SKM-1 treated with dmso at 0.1 percent for 144 hours (cell line): ENCODE results near the gene IMMP2L.
A peak's percentile ranks its signal among the peaks of the same experiment; 100 is the strongest.
"Not testable (repeated sequence)": the region's sequence is repeated elsewhere in the genome, so short reads cannot be mapped to it uniquely, and the experiment has no call there.

Experiments used
- DNase-seq: peaks from one replicate; lab custom pipeline; 2025; ENCODE audit not compliant: unreplicated experiment; lab: John Stamatoyannopoulos, UW

The IMMP2L gene

GRCh38 chr7:111088328-111088727 lies 474.0 kb downstream of the IMMP2L start:
- DNase-seq, result no peak

- DNase-seq, result no peak
Observed at GRCh38 chr7:111086532-111086931, 475.8 kb downstream of the IMMP2L start.

- DNase-seq, result no peak
Observed at GRCh38 chr7:111085356-111085755, 476.9 kb downstream of the IMMP2L start.

GRCh38 chr7:111083413-111083812 lies 478.9 kb downstream of the IMMP2L start:
- peak; percentile 78 for DNase-seq

GRCh38 chr7:111082351-111082750 lies 479.9 kb downstream of the IMMP2L start:
- DNase-seq, result no peak

GRCh38 chr7:111081546-111082267 lies 480.6 kb downstream of the IMMP2L start:
- no peak for DNase-seq

- no peak for DNase-seq
Observed at GRCh38 chr7:111080495-111081105, 481.7 kb downstream of the IMMP2L start.

- DNase-seq, result no peak
Observed at GRCh38 chr7:111077001-111077400, 485.3 kb downstream of the IMMP2L start.

GRCh38 chr7:111076205-111076604 lies 486.1 kb downstream of the IMMP2L start:
- no peak for DNase-seq

GRCh38 chr7:111075498-111075897 lies 486.8 kb downstream of the IMMP2L start:
- DNase-seq, result no peak

GRCh38 chr7:111074748-111075146 lies 487.5 kb downstream of the IMMP2L start:
- DNase-seq, result no peak

GRCh38 chr7:111074071-111074747 lies 488.1 kb downstream of the IMMP2L start:
- DNase-seq, result no peak

GRCh38 chr7:111072658-111073057 lies 489.6 kb downstream of the IMMP2L start:
- DNase-seq, result not testable (repeated sequence)

- no peak for DNase-seq
Observed at GRCh38 chr7:111071556-111071955, 490.7 kb downstream of the IMMP2L start.

- no peak for DNase-seq
Observed at GRCh38 chr7:111068618-111069017, 493.7 kb downstream of the IMMP2L start.

GRCh38 chr7:111067682-111068081 lies 494.6 kb downstream of the IMMP2L start:
- no peak for DNase-seq

GRCh38 chr7:111067251-111067650 lies 495.0 kb downstream of the IMMP2L start:
- no peak for DNase-seq

- DNase-seq, result no peak
Observed at GRCh38 chr7:111063166-111063565, 499.1 kb downstream of the IMMP2L start.

GRCh38 chr7:111059833-111060232 lies 502.5 kb downstream of the IMMP2L start:
- DNase-seq, result no peak

GRCh38 chr7:111057066-111057465 lies 505.2 kb downstream of the IMMP2L start:
- DNase-seq, result no peak

GRCh38 chr7:111056371-111056770 lies 505.9 kb downstream of the IMMP2L start:
- no peak for DNase-seq

GRCh38 chr7:111053035-111053434 lies 509.3 kb downstream of the IMMP2L start:
- no peak for DNase-seq
